Neural cell (in vitro differentiated cells): ENCODE measurements around the gene RMDN2.

Experiments
- CTCF ChIP-seq: fragments of 450-650 bp; IDR thresholded peaks from 2 replicates; pipeline ENCODE4 v1.5.1; 2014; ENCODE audit warnings: antibody characterized with exemption, mild to moderate bottlenecking, moderate library complexity; ENCODE audit not compliant: poor library complexity, severe bottlenecking
- EP300 ChIP-seq: fragments of 450-650 bp; conservative IDR thresholded peaks from 2 replicates; pipeline ENCODE4 v1.6.1; 2014; ENCODE audit warnings: antibody characterized with exemption, mild to moderate bottlenecking, moderate library complexity; ENCODE audit not compliant: poor library complexity, severe bottlenecking
- EZH2 ChIP-seq: fragments of 200-600, 300-800 bp; shearing (Covaris generic), sonication (generic); IDR thresholded peaks from 2 replicates; pipeline ENCODE4 v1.6.1; 2014; ENCODE audit warnings: antibody characterized with exemption, low read length, borderline replicate concordance, mild to moderate bottlenecking; ENCODE audit not compliant: insufficient read depth, poor library complexity, severe bottlenecking
- RAD21 ChIP-seq: fragments of 450-650 bp; conservative IDR thresholded peaks from 2 replicates; pipeline ENCODE4 v1.6.1; 2014; ENCODE audit warnings: antibody characterized with exemption, mild to moderate bottlenecking, moderate library complexity
- REST ChIP-seq: IDR thresholded peaks from 2 replicates; pipeline ENCODE4 v1.6.1; 2012; ENCODE audit warnings: borderline replicate concordance
- SMC3 ChIP-seq: fragments of 450-650 bp; conservative IDR thresholded peaks from 2 replicates; pipeline ENCODE4 v1.6.1; 2014; ENCODE audit warnings: antibody characterized with exemption, mild to moderate bottlenecking, moderate library complexity; ENCODE audit not compliant: poor library complexity
- TAF1 ChIP-seq: IDR thresholded peaks from 2 replicates; pipeline ENCODE4 v1.6.1; 2012; ENCODE audit warnings: low read depth

DNA sequence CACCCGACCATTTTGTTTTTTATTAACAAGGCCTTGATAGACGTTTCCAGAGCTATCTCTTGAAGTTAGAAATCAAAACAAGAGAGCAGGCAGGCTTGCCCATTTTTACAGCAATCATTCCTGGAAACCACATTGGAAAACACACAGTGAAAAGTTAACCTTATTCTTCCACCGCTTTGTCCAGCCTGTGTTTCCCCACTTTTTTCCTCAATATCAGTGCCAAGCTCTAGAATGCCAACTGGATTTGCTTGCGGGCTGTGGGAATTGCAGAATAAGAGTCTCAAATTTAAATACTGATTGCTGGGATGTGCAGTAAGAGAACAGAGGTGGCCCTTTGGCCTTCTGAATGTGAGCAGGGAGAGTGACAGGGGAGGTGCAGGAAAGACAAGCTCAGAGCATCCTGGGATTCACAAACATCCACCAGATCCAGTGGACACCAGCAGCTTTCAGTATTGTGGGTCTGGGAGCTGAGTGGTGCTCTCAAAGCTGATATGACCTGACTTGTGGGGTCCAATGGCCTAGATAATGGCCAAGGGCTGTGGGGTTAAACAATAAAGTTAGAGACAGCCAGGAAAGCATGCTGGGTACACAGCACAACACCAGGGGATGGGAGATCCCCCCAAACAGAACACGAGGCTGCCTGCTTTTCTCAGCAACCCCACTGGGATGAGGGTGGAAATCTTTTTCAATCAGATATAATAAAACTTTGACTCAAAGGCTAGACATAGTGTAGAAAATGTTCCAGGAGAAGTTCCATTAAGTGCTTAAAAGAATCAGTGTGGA, 135.3 kb downstream of the RMDN2 start:
- TF ChIP-seq EP300 (no peak), TAF1 (no peak), CTCF (no peak), EZH2 (no peak), RAD21 (no peak), REST (no peak), SMC3 (no peak)
